Head of caudate nucleus (tissue), 42 donors: ENCODE results near the gene PRR7.
"Not testable (repeated sequence)": the region's sequence is repeated elsewhere in the genome, so short reads cannot be mapped to it uniquely, and the experiment has no call there.

Source experiments
- DNase-seq, 42 donors: peaks; one replicate each; pipeline versions ENCODE4 v3.0.0 to v3.0.0-alpha.2; 2020 to 2021; ENCODE audit warnings: mixed read lengths in 7 of 42
- intact Hi-C: fragments of 100-400 bp; cut with DNase I; formaldehyde crosslinking; loops from one replicate; pipeline ENCODE4 v1.15.0; 2022

PRR7 gene, protein sequence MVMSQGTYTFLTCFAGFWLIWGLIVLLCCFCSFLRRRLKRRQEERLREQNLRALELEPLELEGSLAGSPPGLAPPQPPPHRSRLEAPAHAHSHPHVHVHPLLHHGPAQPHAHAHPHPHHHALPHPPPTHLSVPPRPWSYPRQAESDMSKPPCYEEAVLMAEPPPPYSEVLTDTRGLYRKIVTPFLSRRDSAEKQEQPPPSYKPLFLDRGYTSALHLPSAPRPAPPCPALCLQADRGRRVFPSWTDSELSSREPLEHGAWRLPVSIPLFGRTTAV

DNA sequence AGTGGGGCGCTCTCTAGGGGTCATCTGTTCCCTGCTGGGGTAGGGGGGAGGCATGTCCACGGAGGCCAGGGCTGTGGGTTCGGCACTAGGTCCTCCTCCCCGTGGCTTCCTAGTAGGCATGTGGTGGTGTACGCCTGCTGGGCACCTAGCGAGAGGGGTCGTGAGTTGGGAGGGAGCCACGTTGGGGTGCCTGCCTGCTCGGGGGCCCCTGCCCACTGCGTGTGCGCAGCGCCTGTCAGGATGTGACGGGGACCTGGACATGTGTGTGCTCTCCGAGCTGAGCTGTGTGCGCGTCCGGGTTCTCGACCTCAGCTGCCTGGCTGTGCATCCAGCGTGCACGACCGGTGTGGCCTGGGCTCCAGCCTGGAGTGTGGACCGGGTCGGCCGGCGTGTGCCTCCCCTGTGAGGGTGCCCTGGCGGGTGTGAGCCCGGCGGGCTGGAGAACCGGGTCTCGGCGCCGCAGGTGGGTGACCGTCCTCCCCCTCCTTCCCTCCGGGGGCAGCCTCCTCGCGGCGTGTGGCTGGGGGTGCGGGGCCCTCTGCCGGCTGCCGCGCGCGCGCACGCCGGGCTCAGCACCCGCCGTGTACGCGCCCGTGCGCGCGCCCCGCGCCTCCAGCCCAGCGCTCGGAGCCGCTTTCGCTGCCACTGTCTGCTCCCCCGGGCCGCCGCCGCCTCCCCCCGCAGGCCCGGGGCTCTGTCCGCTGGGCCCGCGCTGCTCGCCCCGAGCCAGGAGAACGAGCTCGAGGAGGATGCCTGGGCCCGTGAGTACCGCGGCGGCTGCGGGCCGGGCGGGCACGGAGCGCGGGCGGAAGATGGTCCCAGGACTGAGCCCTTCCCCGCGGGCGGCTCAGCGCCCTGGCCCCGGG lies at the start of gene PRR7:
PRR7 (plus strand) TSS at position 615 of the 866 bp plus-strand sequence. CDS start 8,254 bp downstream, outside the sequence.
- intact Hi-C loops = no loop called here
- DNase-seq = peak in 40 of 42 donors; percentile 65 to 92 (median 84)

GRCh38 chr5:177397875-177398390 lies 48.7 kb upstream of the PRR7 start:
- no peak for DNase-seq
- intact Hi-C loops = no loop called here

- intact Hi-C loops = no loop called here
- peak in 4 of 42 donors; percentile 37 to 46 (median 44) for DNase-seq
Observed at GRCh38 chr5:177399997-177400868, 46.4 kb upstream of the PRR7 start, which contains the start of gene PFN3. Gene PFN3 (minus strand): TSS chr5:177400661. CDS start chr5:177400576, 85 bp downstream.

DNA sequence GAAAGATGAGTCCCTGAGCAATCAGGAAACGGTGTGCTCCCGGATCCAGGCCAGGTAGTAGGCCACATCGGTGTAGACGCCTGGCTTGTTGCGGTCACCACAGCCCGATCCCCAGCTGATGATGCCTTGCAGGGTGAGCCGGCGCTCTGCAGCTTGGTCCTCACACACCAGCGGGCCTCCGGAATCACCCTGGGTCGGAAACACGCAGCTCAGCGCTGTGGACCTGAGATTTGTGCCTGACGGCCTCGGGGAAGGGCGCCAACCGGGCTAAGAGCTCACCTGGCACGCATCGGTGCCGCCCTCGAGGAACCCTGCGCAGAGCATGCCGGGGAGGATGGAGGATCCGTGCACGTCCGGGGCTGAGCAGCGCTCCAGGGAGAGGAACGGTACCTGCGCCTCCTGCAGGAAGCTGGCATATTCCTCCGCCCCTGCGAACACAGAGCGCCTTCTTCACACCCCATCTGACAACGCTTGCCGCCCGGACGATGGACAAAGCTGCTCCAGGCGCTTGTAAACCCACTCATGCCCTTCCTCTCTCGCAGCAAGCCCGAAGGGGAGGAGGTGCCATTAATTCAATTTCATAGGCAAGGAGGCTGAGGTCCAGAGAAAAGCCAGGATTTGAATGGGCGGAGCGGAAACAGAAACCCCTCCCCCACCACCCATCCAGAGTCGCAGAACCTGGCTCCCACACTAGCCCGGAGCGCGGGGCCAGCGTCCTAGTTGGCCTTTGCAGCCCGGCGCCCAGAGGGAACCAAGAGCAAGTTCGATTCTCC lies 44.2 kb upstream of the PRR7 start:
- DNase-seq = peak; percentile 52 to 93 (median 79)

GRCh38 chr5:177403102-177403791 lies 43.4 kb upstream of the PRR7 start:
- intact Hi-C loops = no loop called here
- DNase-seq = peak in 41 of 42 donors; percentile 25 to 82 (median 65)

More for the DNA sequence above, 44.2 kb upstream of the PRR7 start:
- intact Hi-C loops = no loop called here

DNA sequence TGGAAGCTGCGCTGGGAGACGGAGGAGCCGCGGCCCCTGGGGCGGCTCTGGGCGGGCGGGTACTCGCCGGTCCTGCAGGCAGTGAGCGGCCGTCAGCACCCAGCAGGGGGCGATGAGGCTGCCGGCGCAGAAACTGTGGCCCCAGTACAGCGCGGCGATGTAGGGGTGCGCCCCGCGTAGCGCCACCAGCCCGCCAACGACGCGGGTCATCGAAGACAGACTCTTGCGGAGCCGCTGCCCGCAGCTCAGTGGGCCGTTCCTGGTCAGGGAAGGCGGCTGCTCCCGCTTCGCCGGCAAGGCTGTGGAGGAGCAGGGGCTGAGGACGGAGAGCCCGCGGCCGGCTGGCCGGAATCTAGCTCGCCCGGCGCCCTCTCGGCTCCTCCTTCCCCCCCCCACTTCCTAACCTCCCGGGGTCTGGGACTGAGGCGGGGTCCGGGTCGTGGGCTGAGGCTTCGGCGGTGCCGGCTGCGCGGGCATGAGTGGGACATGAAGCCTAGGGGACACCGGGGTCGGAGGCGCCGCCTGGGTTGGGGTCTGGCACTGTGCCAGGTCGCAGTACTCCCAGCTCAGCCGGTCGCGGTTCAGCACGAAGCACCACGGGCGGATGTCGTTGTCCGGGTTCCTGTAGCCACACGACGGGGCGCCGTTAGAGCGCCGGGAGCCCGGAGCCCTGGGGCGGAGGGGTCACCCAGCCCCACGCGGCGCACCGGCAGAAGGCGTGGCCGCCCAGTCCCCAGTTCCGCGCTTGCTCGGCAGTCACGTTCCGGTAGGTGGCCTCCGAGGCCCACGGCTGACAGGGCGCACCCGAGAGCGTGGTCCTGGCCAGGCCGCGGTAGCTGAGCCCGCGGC lies 42.6 kb upstream of the PRR7 start:
- peak in 41 of 42 donors; percentile 70 to 91 (median 81) for DNase-seq
- intact Hi-C loops = no loop called here

GRCh38 chr5:177404641-177405179 lies 41.9 kb upstream of the PRR7 start:
- intact Hi-C loops = loop anchor here (5.0 kb wide), 1 partner anchor 48 kb away; no protein-coding TSS in a partner anchor

DNA sequence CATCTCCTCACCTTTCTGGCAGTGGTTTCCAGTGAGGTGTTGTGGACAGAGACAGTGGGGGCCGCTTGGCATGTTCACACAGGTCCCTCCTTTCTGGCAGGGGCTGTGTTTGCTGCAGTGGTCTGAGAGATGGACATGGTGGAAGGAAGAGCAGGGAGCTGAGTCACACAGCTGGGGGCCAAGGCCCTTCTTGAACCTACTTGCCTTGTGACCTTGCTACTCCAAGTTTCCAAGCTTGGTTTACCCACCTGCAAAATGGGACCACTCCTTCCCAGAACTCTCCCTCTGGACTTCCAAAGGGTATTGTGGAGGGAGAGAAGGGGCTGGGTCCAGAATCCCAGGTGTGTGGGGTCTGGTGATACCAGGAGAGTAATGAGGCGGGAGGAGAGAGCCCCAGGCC lies 41.3 kb upstream of the PRR7 start:
- DNase-seq = no peak
- intact Hi-C loops = loop anchor here (5.0 kb wide), 1 partner anchor 47 kb away; no protein-coding TSS in a partner anchor

More at GRCh38 chr5:177404641-177405179, 41.9 kb upstream of the PRR7 start:
- peak in 2 of 42 donors; percentile 41 to 47 for DNase-seq

- intact Hi-C loops = loop anchor here (5.0 kb wide), 1 partner anchor 46 kb away; no protein-coding TSS in a partner anchor
- DNase-seq = peak in 5 of 42 donors; percentile 12 to 43 (median 39)
Observed at GRCh38 chr5:177405805-177406204, 40.8 kb upstream of the PRR7 start.

GRCh38 chr5:177409043-177409801 lies 37.4 kb upstream of the PRR7 start, which contains the start of gene F12:
Gene F12 (minus strand): TSS chr5:177409564. CDS start chr5:177409527, 37 bp downstream.
- intact Hi-C loops = loop anchor here (5.0 kb wide), 1 partner anchor 43 kb away; no protein-coding TSS in a partner anchor

DNA sequence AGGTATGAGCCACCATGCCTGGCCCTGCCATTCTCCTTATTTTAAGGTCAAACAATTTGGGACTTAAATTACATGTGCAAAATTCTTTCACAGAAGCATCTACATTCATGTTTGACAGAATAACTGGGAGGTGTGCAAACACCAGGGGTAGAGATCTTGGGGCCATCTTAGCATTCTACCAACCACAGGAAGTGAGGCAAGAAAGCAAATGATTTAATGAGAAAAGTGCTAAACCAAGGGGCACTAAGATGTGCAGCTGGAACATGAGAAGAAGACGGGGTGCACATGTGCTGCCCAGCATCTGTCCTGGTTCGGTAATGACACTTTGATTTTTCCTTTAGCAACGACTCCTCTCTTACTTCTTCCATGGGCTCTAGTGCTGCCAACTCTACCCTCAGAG lies 36.0 kb upstream of the PRR7 start:
- no peak for DNase-seq
- intact Hi-C loops = no loop called here

More at GRCh38 chr5:177409043-177409801, 37.4 kb upstream of the PRR7 start, which contains the start of gene F12:
- no peak for DNase-seq

GRCh38 chr5:177412603-177413233 lies 33.9 kb upstream of the PRR7 start:
- no peak for DNase-seq
- intact Hi-C loops = no loop called here

DNA sequence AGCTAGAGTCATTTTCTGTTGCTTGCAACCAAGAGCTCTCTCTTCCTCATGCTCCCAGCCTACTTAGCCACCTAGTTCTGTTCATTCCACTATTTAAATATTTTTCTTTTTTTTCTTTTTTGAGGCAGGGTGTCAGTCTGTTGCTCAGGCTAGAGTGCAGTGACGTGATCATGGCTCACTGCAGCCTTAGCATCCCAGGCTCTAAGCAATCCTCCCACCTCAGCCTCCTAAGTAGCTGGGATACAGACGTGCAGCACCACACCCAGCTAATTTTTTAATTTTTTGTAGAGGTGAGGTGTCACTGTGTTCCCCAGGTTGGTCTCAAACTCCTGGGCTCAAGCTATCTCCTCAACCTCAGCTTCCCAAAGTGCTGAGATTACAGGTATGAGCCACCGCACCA lies 32.1 kb upstream of the PRR7 start:
- intact Hi-C loops = no loop called here

DNA sequence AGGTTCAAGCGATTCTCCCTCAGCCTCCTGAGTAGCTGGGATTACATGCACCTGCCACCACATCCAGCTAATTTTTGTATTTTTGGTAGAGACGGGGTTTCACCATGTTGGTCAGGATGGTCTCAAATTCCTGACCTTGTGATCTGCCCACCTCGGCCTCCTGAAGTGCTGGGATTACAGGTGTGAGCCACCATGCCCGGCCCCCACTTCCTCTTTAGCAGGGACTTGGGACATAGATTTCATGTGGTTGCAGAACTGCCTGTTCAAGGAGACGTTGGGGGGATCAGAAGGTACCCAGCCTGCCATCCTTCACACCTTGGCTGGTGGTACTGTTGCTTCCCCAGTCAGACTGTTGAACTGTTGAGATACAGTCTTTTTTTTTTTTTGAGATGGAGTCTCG lies 29.5 kb upstream of the PRR7 start:
- DNase-seq, intact Hi-C loops: not testable (repeated sequence)

More for the DNA sequence above, 32.1 kb upstream of the PRR7 start:
- peak in 4 of 42 donors; percentile 33 to 57 (median 47) for DNase-seq
